Measurements from ENCODE around the gene TIGD6. TPM values are rescaled to one million over a fixed set of nuclear protein-coding genes. Genes with fewer than 3 reads are reported as not detected.

The TIGD6 gene
- total and polyA plus RNA-seq, 12 donors, result 2.1 to 4.2 (median 2.8) TPM

DNA sequence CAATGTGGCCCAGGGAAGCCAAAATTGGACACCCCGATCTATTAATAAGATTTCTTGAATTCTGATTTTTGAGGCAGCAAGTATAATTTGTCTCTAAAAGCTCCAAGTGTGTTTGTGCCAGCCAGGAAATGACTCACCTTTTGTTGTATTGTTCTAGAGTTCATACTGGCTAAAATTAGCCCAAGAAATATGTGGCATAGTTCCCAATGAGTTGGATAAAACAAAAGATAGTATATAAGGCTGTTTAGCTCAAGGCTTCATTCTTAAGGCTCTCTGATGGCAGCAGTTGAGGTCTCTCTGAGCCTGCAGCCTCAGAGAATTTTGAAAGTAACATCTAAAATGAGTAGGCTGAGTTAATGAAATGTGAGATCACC is 21.7 kb upstream of the TIGD6 start:
- intact Hi-C loops (cut with DNase I), result loop anchor here in 3 of 10 donors (5.0 to 10.0 kb wide), 3 partner anchors 193 to 333 kb away; partner anchors contain the start of gene TCOF1 (in 1 of the 3)
- peaks cover 5 to 62% (median 53%) of the 10 kb centered on the region in 9 donors for H3K4me1 ChIP-seq
- H3K27ac ChIP-seq, result peak overlapping the region; percentile 7 to 83 (median 70)

DNA sequence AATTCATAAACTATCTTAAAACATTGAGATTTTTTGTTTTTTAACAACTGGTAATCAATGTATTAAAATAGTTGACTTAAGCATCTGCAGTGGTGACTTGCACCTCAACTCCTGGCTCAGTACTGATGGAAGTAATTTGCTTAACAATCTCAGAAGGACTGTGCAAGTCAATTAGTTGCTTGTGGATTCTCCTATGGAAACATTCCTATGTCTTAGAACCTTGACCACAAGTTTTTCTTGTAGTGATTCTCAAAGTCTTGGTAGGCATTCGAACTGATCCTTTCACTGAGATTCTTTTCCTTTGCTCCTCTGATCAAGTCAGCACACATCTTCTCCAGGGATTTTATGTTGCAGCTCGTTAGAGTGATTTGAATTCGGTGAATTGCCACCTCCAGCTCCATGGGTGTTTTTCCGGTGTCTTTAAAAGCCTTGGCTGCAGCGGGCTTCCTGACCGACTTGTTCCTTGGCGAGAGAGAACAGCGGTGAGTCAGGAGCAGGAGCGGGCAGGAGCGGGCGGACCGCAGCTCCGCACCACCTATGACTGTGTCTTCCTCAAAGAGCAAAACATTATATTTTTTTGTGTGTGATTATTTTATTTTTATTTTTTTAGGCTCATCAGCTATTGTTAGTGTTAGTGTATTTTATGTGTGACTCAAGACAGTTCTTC is 21.2 kb upstream of the TIGD6 start:
- intact Hi-C loops (cut with DNase I), result loop anchor here in 3 of 10 donors (5.0 to 10.0 kb wide), 3 partner anchors 193 to 333 kb away; partner anchors contain the start of gene TCOF1 (in 1 of the 3)
- peak overlapping the region in 4 of 10 donors; percentile 2 to 30 (median 21) for H3K4me3 ChIP-seq
- peak overlapping the region; percentile 7 to 83 (median 70) for H3K27ac ChIP-seq
- H3K27me3 ChIP-seq, result no peaks in the 10 kb centered on the region
- WGBS, 2 donors, result 70 to 74% methylated on average over 13 of the region's 13 CpGs
- H3K4me1 ChIP-seq, result peaks cover 5 to 62% (median 53%) of the 10 kb centered on the region in 9 donors
- H3K36me3 ChIP-seq, result peaks cover 0 to 100% (median 32%) of the 10 kb centered on the region in 9 donors
- TF ChIP-seq, protein P1, sequence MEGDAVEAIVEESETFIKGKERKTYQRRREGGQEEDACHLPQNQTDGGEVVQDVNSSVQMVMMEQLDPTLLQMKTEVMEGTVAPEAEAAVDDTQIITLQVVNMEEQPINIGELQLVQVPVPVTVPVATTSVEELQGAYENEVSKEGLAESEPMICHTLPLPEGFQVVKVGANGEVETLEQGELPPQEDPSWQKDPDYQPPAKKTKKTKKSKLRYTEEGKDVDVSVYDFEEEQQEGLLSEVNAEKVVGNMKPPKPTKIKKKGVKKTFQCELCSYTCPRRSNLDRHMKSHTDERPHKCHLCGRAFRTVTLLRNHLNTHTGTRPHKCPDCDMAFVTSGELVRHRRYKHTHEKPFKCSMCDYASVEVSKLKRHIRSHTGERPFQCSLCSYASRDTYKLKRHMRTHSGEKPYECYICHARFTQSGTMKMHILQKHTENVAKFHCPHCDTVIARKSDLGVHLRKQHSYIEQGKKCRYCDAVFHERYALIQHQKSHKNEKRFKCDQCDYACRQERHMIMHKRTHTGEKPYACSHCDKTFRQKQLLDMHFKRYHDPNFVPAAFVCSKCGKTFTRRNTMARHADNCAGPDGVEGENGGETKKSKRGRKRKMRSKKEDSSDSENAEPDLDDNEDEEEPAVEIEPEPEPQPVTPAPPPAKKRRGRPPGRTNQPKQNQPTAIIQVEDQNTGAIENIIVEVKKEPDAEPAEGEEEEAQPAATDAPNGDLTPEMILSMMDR (IDR thresholded peaks at IDR 0.05), result no peak
- DNase-seq (peak; percentile 28 to 31), ATAC-seq (peak in 7 of 8 donors; percentile 39 to 72 (median 61))
- peaks cover 0 to 3% (median under 1%) of the 10 kb centered on the region in 11 donors for H3K9me3 ChIP-seq

More for the DNA sequence above, 21.7 kb upstream of the TIGD6 start:
- WGBS, 2 donors, result 47 to 63% methylated on average over 1 of the region's 1 CpG
- Histone ChIP-seq H3K4me3 (peak overlapping the region in 2 of 10 donors; percentile 28 to 30), H3K9me3 (no peaks in the 10 kb centered on the region), H3K36me3 (peaks cover 0 to 100% (median 37%) of the 10 kb centered on the region in 9 donors), H3K27me3 (no peaks in the 10 kb centered on the region)
- TF ChIP-seq, protein P1 (IDR thresholded peaks at IDR 0.05), result no peak
- ATAC-seq, result peak; percentile 65 to 89 (median 78)
- peak in 1 of 2 donors; percentile 61 for DNase-seq

DNA sequence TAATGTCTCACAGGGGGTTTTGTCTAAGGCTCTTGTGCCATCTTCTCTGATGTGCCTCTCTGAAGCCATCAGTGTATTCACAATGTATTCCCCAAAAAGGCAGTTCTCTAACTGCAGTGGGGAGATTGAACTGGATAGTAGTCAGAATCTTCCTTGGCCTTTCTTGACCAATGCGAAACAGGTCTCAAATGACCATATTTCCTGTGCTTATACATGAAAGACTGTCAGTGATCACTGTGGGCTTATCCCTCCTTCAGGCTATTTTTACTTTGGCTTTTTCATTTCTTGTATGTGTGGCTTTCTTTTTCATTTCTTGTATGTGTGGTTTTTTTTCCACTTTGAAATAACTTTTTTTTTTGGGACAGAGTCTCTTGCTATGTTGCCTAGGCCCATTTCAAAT is 19.8 kb upstream of the TIGD6 start:
- intact Hi-C loops (cut with DNase I), result loop anchor here in 3 of 10 donors (5.0 to 10.0 kb wide), 3 partner anchors 195 to 335 kb away; partner anchors contain the start of gene TCOF1 (in 1 of the 3)
- WGBS, 2 donors, result 98 to 100% methylated on average over 1 of the region's 1 CpG
- ATAC-seq, result no peak
- peaks cover 0 to 15% (median 3%) of the 10 kb centered on the region in 11 donors for H3K9me3 ChIP-seq
- H3K36me3 ChIP-seq, result peaks cover 0 to 100% (median 41%) of the 10 kb centered on the region in 9 donors
- TF ChIP-seq, protein P1 (IDR thresholded peaks at IDR 0.05), result no peak
- peak overlapping the region in 6 of 10 donors; percentile 64 to 83 (median 74) for H3K27ac ChIP-seq
- no peaks in the 10 kb centered on the region for H3K27me3 ChIP-seq
- no peak for DNase-seq
- H3K4me3 ChIP-seq, result no peak overlapping the region
- H3K4me1 ChIP-seq, result peaks cover 5 to 59% (median 50%) of the 10 kb centered on the region in 9 donors

DNA sequence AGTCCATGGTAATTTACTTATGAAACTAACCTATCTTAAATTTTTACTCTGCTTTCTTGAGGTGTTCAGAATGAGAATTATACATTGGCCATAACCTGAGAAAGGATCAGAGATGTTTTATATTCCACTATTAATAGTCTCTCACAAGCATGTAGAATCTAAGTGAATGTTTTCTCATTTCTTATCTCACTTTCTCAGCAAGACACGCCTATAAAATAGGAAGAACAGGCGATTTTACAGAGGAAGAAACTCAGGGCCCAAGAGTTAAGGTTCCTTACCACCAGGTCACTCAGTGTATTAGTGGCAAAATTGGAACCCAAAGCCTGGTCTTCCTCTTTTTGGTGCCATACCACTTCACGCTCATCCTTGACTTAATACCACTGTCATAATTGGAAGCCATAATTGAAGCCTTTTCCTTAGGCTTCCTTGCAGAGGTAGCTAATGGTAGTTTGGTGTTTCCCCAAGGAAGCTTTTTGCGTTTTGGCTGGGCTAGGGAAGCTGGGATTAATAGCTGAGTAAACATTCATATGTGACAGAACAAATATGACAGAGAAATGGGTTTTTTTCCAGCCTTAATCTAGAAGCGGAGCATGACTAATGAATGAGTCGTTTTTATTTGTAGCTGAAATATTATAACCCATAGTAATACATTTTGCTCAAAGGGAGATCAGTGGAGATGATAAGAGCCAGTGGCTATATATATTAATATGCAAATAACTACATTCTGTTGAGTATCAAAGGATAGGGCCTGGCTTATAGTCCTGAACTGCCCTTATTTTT is 17.0 kb upstream of the TIGD6 start:
- 88 to 90% methylated on average over 6 of the region's 6 CpGs for WGBS, 2 donors
- peaks cover 0 to 19% (median 3%) of the 10 kb centered on the region in 11 donors for H3K9me3 ChIP-seq
- TF ChIP-seq, protein P1 (IDR thresholded peaks at IDR 0.05), result no peak

More for the DNA sequence above, 17.0 kb upstream of the TIGD6 start:
- H3K4me1 ChIP-seq, result peaks cover 2 to 31% (median 22%) of the 10 kb centered on the region in 9 donors
- intact Hi-C loops (cut with DNase I), result no loop called here
- H3K27ac ChIP-seq, result no peak overlapping the region
- H3K27me3 ChIP-seq, result no peaks in the 10 kb centered on the region
- no peak for DNase-seq
- H3K4me3 ChIP-seq, result no peak overlapping the region
- ATAC-seq, result no peak
- H3K36me3 ChIP-seq, result peaks cover 0 to 100% (median 65%) of the 10 kb centered on the region in 9 donors

Measured in heart right ventricle (tissue), 16 donors.